Inflammatory macrophage (primary cell): ENCODE results near the gene TATDN2.

Source experiments
- DNase-seq, 2 donors: peaks; one replicate each; pipeline ENCODE4 v3.0.0-alpha.2; 2020 to 2022

The TATDN2 gene

DNA sequence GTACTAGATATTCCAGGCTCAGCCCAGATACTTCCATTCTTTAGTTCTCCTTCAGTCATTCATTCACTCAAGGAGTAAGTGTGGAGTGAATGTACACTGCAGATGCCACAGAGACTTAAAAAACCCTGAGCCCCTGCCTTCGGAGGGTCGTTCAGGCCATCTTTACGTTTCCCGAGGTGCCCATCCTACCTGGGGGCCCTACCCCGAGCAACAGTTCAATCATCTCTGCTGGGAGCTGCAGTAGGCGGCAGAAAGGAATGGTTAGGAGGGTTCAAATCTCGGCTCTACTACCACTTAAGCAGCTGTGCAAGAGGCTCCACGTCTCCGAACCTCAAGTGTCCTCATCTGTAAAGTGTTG, 72.0 kb downstream of the TATDN2 start:
- DNase-seq = no peak

DNA sequence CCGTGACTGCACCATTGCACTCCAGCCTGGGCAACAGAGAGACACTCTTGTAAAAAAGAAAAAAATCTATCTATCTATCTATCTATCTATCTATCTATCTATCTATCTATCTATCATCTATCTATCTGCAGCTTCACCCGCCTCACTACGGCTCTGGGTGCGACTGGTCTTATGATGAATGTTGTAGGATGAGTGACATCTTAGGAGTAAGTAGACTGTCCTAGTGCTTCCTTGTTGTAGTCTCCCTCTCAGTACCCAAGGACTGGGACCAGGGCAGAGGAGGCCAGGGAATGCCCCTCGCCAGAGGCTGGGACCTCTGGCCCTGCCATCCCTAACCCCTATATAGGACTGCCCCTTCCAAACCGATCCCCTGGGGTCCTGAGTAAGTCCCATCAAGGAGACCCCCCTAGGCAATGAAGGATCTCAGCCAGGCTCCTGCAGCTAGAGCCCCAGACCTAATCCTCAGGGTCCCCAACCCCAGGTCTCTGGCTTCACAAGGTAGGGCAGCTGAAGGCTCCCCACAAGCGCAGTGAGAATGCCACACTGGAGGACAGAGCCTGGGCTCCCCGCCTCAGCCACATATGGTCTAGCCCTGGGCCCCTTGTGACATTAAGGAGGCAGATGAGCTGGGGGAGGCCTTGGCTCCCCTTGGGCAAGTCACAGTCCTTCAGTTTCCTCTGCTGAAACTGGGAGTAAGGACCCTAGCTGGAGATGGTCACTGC, 73.5 kb downstream of the TATDN2 start:
- no peak for DNase-seq

DNA sequence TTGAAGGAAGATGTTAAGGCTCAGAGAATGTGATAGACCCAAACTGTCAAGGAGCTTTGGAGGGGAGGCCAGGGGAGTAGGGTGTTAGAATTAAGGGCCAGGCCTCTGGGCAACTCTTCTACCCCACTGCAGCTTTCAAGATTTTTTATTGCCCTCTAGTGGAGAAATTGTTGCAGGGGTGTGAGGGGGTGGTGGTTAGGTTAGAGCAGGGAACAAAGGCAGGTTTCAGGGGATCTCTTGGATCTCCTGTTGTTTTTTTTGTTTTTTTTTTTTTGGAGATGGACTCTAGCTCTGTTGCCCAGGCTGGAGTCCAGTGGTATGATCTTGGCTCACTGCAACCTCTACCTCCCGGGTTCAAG, 74.1 kb downstream of the TATDN2 start:
- peak; percentile 6 to 37 for DNase-seq

DNA sequence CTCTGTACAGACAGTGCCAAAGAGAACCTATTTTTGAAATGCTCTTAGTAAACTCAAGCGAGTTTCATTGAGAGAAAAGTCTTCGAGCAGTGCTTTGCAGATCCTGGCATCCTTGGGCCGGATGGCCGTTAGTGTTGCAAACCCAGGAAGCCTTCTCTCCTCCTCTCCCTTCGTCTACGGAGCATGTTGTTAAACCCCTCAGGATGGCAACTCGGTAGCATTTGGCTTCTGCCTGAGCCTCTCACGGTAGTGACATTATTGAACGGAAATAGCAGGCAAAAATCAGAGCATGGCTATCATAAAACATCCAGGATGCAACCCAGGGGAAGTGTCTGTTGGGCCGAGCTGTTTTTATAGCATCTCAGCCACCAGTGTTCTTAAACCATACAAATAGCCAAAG, 79.3 kb downstream of the TATDN2 start:
- no peak for DNase-seq

DNA sequence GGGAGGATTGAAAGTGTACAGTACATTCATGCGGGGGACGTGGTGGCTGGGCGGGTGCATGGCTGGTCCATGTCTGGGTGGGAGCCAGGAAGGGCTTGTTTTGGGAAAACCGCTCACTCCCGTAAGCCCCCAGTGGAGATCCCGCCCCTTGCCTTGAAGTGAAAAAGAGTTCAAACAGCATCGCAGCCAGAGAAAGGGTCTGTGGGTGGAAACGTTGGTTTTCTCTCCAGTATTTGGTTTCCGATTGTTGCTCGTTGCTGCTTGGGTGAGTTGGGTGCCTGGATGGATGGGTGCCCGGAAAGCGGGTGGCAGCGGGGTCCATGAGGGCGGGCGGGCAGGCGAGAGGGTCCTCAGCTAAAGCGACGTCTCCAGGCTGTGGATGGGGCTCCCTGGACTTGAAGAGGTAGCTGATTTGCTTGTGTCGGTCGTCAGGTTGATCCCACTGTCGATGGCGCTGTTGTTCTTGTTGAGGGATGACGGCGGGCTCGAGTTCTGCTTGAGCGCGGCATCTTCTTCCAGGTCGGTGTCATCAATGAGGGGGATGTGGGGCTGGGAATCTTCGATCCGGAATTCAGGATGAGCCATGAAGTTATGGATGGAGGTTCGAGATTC, 80.3 kb downstream of the TATDN2 start:
- DNase-seq = no peak

DNA sequence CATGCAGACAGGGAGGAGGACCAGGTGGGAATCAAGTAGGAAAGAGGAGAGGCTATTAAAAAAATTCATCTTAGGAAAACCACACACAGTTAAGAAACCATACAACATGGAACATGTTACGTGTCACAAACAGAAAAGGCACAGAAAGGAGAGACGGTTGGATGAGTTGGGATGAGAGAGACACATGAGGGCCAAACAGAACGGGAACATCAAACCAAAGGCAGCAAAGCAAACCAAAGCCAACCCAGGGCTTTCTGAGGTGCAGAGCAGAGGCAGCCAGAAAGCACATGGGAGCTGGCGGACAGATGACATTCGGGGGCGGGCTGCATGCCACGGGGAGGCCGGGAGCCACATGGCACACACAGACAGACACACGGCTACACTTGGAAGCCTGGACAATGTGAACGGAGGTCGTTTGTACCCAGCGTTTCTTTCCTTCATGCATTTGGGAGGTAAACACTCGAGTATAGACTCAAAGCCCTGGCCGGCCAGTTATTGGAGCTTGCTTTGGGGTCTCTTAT, 81.3 kb downstream of the TATDN2 start:
- DNase-seq = no peak

DNA sequence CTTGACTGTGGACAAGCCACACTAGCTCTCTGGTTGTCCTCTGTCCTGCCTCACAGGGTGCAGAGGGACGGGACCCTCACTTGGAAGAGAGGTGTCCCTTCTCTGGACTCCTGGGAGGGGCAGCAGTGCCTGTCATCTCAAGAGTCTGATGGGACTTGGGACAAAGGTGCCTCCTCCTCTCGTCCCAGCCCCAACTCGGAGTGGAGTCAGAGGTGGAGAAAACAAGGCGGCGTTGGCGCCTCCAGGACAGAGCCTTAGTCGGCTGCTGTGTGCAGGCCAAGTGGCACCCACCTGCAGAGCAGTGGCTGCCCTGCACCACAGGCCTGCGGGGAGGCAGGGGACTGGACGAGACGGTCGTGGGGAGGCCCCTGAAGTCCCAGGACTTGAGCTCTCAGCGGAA, 82.1 kb downstream of the TATDN2 start:
- DNase-seq = no peak
